Neural crest cell (in vitro differentiated cells): Measurements from ENCODE around the gene SAFB. TPM values are rescaled to one million over a fixed set of nuclear protein-coding genes. Genes with fewer than 3 reads are reported as not detected.
A peak's percentile ranks its signal among the peaks of the same experiment; 100 is the strongest.

Source experiments
- DNase-seq: peaks from one replicate; pipeline ENCODE4 v3.0.0; 2021; ENCODE audit warnings: low read depth, mixed read lengths, low spot score
- H3K27ac Mint-ChIP-seq: one replicate; pipeline ENCODE4 v1.8.0; 2021; ENCODE audit warnings: mild to moderate bottlenecking, mixed read lengths; ENCODE audit not compliant: unreplicated experiment
- H3K27me3 Mint-ChIP-seq: 2 replicates; pipeline ENCODE4 v1.8.0; 2021; ENCODE audit warnings: low read depth, mild to moderate bottlenecking, mixed read lengths
- H3K36me3 Mint-ChIP-seq: 2 replicates; pipeline ENCODE4 v1.8.0; 2021; ENCODE audit warnings: low read depth, mild to moderate bottlenecking, mixed read lengths
- H3K4me1 Mint-ChIP-seq: 2 replicates; pipeline ENCODE4 v1.8.0; 2021; ENCODE audit warnings: mixed read lengths
- H3K4me3 Mint-ChIP-seq: one replicate; pipeline ENCODE4 v1.8.0; 2021; ENCODE audit warnings: mild to moderate bottlenecking, mixed read lengths
- H3K9me3 Mint-ChIP-seq: 2 replicates; pipeline ENCODE4 v1.8.0; 2021; ENCODE audit warnings: mixed read lengths
- CTCF ChIP-seq: fragments of 200-600 bp; sonication (generic); conservative IDR thresholded peaks from 2 replicates; pipeline ENCODE4 v1.5.0; 2021; ENCODE audit warnings: antibody characterized with exemption, mild to moderate bottlenecking
- total RNA-seq: library from RNA; stranded (reverse); gene quantifications from 2 replicates; pipeline ENCODE4 v1.2.1, GENCODE V29; 2021

The SAFB gene
- total RNA-seq, 1 donor from 2014 or later: 176 TPM

- no peak for DNase-seq
- H3K27me3 Mint-ChIP-seq: no peaks in the 10 kb centered on the region
- peak overlapping the region; percentile 100 for H3K4me3 Mint-ChIP-seq
- no peaks in the 10 kb centered on the region for H3K9me3 Mint-ChIP-seq
- H3K27ac Mint-ChIP-seq: no peak overlapping the region
- peaks cover 14% of the 10 kb centered on the region for H3K36me3 Mint-ChIP-seq
- TF ChIP-seq CTCF: no peak
- peaks cover 33% of the 10 kb centered on the region for H3K4me1 Mint-ChIP-seq
Measured at GRCh38 chr19:5619946-5620345, 2.9 kb upstream of the SAFB start.

- H3K4me1 Mint-ChIP-seq: peaks cover 48% of the 10 kb centered on the region
- H3K9me3 Mint-ChIP-seq: no peaks in the 10 kb centered on the region
- TF ChIP-seq CTCF: no peak
- H3K27me3 Mint-ChIP-seq: no peaks in the 10 kb centered on the region
- peak overlapping the region; percentile 94 for H3K27ac Mint-ChIP-seq
- no peak for DNase-seq
- H3K36me3 Mint-ChIP-seq: peaks cover 16% of the 10 kb centered on the region
- peak overlapping the region; percentile 100 for H3K4me3 Mint-ChIP-seq
Measured at GRCh38 chr19:5621311-5621944, 1.5 kb upstream of the SAFB start.

GRCh38 chr19:5621945-5622464 lies 878 bp upstream of the SAFB start:
- Mint-ChIP-seq H3K4me1 (peaks cover 51% of the 10 kb centered on the region), H3K27me3 (no peaks in the 10 kb centered on the region), H3K36me3 (peaks cover 18% of the 10 kb centered on the region), H3K4me3 (peak overlapping the region; percentile 100), H3K9me3 (no peaks in the 10 kb centered on the region), H3K27ac (peak overlapping the region; percentile 94)
- peak; percentile 4 for DNase-seq
- no peak for TF ChIP-seq CTCF

GRCh38 chr19:5623397-5624017 lies 624 bp downstream of the SAFB start:
- Mint-ChIP-seq H3K27me3 (no peaks in the 10 kb centered on the region), H3K4me1 (peaks cover 57% of the 10 kb centered on the region), H3K36me3 (peaks cover 23% of the 10 kb centered on the region), H3K4me3 (peak overlapping the region; percentile 100), H3K9me3 (no peaks in the 10 kb centered on the region), H3K27ac (peak overlapping the region; percentile 100)
- peak; percentile 2 for DNase-seq
- TF ChIP-seq CTCF: no peak

- peak overlapping the region; percentile 94 for H3K27ac Mint-ChIP-seq
- no peaks in the 10 kb centered on the region for H3K27me3 Mint-ChIP-seq
- no peak for TF ChIP-seq CTCF
- H3K4me3 Mint-ChIP-seq: peak overlapping the region; percentile 97
- no peak for DNase-seq
- peaks cover 21% of the 10 kb centered on the region for H3K36me3 Mint-ChIP-seq
- peaks cover 53% of the 10 kb centered on the region for H3K4me1 Mint-ChIP-seq
- no peaks in the 10 kb centered on the region for H3K9me3 Mint-ChIP-seq
Measured at GRCh38 chr19:5624018-5624663, 1.3 kb downstream of the SAFB start.
